HG02759 (cell line): ENCODE data around the gene S100A14.
"Not testable (repeated sequence)": the region's sequence is repeated elsewhere in the genome, so short reads cannot be mapped to it uniquely, and the experiment has no call there.

Experiments
- ATAC-seq: cut with Tn5 transposase; IDR thresholded peaks from one replicate; pipeline ENCODE4 v1.9.1; 2021; ENCODE audit warnings: mild to moderate bottlenecking, moderate library complexity; ENCODE audit not compliant: unreplicated experiment

The S100A14 gene

DNA sequence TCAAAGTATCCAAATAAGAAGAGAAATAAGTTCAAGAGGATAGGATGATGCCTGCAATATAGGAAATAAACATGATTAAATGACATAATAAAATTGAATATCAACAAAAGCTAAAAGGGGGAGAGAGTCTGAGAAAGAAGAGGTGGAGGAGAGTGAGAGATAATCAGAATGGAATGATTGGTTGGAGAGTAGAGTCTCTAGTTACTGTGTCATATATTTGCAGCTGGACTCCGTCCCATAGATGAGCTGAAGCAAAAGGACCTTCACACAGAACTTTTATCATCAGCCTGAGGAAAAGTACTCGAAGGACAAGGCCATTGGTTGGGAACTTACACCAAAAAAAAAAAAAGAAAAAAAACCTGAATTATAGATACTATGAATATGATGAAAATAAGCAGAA is 27.6 kb downstream of the S100A14 start:
- no peak for ATAC-seq

DNA sequence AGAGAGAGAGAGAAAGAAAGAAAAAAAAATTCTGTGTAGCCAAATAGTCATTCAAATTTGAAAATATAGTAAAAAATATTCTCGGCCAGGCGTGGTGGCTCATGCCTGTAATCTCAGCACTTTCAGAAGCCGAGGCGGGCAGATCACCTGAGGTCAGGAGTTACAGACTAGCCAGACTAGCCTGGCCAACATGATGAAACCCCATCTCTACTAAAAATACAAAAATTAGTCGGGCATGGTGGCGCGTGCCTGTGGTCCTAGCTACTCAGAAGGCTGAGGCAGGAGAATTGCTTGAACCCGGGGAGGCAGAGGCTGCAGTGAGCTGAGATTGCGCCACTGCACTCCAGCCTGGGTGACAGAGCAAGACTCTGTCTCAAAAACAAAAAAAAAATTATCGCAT is 28.1 kb downstream of the S100A14 start:
- ATAC-seq: not testable (repeated sequence)

DNA sequence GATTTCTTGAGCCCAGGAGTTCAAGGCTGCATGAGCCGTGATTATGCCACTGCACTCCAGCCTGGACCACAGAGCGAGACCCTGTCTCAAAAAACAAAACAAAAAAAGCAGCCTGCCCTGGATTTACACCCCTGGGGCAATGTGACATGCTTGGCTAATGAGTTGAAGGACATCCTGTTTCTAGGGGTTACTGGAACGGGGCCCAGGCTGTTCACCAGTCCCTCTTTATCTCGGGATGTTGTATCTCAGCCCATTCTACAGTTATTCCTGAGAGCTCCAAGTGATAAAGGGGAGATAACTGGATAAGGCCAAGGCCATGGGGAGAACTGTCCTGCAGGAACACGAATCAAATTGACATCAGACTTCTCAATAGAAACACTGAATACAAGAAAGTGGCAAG is 28.8 kb downstream of the S100A14 start:
- ATAC-seq: no peak

DNA sequence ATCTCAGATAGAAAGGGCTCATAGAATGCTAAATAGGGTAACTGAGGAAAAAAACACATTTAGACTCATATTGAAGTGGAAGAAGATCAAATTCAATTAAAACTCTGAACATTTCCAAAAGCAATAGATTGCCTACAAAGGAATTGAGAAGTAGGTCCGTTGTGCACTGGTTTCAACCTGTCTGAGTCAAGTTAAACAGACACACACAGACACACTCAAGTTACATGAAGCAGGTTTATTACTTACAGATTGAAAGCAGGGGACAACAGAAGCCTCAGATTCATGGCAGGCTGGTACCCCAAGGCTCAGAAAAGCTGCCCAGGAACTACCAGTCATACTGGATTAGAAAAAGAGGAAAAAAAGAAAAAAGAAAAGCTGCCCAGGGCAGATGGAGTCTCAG is 29.8 kb downstream of the S100A14 start:
- no peak for ATAC-seq

DNA sequence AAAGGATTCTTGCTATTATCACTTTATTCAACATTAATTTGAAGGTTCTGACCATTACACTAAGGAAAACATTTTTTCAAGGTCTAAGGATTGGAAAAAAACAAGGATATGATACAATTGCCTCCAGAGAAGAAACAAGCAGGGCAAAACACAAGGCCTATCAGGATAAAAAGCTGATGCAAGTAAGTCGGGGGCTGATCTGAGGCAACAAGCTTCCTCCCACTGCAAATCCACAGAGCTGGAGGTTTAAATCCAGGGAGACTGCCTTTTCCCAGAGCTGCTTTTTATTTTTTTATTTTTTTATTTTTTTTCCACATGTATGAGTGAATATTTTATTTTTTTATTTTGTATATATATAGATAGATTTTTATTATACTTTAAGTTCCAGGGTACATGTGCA is 31.1 kb downstream of the S100A14 start:
- no peak for ATAC-seq

DNA sequence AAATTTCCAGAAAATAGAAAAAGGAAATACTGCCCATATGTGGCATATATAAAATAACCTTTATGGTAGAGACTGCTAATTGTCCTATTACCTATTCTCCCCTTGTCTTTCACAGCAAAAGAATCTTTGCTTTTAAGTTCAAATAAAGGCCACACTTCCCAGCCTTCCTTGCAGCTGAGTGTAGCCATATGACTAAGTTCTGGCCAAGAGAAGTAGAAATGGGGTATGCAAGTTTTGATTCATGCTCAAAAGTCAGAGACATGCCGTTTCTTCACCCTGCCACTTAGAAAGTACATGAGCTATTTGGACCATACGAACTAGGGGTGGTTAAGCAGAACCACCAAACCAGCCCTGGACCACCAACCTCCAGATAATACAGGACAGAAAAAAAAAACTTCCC is 32.1 kb downstream of the S100A14 start:
- no peak for ATAC-seq

DNA sequence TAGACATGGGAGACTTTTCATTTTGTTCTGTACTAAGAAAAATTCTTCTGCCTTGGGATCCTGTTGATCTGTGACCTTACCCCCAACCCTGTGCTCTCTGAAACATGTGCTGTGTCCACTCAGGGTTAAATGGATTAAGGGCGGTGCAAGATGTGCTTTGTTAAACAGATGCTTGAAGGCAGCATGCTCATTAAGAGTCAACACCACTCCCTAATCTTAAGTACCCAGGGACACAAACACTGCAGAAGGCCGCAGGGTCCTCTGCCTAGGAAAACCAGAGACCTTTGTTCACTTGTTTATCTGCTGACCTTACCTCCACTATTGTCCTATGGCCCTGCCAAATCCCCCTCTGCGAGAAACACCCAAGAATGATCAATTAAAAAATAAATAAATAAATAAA is 32.6 kb downstream of the S100A14 start:
- ATAC-seq: not testable (repeated sequence)

DNA sequence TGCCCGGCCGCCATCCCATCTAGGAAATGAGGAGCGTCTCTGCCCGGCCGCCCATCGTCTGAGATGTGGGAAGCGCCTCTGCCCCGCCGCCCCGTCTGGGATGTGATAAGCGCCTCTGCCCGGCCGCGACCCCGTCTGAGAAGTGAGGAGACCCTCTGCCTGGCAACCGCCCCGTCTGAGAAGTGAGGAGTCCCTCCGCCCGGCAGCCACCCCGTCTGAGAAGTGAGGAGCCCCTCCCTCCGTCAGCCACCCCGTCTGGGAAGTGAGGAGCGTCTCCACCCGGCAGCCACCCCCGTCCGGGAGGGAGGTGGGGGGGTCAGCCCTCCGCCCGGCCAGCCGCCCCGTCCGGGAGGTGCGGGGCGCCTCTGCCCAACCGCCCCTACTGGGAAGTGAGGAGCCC is 33.3 kb downstream of the S100A14 start:
- ATAC-seq: not testable (repeated sequence)

DNA sequence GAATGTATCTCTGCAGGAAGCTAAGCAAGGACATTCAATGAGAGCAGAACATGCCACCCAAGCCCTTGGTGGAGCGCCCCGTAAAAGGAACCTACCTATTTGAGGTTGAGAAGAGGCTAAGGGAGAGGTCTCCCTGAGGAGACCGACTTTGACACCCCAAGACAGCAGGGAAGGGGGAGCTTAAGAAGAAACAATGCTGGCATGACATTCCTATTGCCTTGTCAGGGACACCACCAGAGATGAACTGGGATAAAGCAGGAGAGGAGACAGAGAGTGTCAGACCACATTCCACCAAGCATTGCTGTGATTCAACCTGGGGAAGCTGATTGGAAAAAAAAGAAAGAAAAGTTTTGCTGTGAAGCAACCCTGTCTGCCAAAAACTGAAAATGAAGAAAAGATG is 37.2 kb downstream of the S100A14 start:
- ATAC-seq: no peak

DNA sequence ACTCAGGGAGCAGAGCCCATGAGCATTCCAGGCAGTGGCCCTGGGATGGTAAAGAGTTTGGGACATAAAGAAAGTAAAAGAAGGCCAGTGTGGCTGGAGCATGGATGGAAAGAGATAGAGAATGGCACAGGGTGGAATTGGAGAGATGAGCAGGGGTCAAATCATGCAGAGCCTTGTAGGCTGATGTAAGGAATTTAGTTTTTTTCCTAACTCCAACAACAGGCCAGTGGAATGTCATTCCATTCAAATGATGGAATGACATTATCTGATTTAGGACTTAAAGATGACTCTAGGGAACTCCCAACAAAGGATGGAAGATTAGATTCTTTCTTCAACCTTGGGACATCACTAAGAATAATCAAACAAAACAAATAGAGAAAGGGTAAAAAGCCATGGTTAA is 37.6 kb downstream of the S100A14 start:
- no peak for ATAC-seq

DNA sequence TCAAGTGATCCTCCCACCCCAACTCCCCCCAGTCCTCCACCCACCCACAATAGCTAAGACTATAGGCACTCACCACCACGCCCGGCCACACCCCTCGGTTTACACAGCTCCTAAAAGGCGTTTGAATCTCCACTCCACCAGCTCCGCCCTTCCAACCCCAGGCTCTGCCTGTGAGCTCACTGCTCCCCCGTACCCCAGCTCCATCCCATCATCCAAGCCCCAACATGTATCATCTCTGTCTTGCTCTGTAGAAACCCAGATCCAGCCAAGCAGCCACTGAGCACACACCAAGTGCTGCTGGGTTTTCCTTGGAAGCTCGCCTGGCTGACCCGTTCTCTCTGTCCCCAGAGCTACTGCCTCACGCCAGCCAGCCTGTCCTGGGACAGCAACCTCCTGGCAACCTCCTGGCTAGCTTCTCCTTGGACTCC is 38.5 kb downstream of the S100A14 start:
- no peak for ATAC-seq

DNA sequence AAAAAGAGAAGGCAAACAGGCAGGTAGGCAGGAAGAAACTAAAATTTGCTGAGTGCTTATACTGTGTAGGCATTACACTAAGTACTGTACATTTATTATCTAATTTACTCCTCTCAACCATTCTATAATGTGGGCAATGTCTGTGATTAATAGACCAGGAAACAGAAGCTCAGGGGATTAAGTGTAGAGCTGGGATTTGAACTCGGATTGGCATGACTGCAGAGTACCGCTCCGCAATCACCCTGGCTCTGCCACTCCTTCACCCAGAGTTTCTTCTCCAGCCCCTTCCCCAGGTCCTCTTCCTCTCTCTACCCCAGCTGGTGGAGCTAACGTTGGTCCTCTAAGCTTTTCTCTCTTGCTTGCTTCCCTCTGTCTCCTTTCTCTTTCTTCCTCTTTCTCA is 39.0 kb downstream of the S100A14 start:
- no peak for ATAC-seq

DNA sequence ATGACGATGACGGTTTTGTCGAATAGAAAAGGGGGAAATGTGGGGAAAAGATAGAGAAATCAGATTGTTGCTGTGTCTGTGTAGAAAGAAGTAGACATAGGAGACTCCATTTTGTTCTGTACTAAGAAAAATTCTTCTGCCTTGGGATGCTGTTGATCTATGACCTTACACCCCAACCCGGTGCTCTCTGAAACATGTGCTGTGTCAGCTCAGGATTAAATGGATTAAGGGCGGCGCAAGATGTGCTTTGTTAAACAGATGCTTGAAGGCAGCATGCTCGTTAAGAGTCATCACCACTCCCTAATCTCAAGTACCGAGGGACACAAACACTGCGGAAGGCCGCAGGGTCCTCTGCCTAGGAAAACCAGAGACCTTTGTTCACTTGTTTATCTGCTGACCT is 40.6 kb downstream of the S100A14 start:
- ATAC-seq: not testable (repeated sequence)

DNA sequence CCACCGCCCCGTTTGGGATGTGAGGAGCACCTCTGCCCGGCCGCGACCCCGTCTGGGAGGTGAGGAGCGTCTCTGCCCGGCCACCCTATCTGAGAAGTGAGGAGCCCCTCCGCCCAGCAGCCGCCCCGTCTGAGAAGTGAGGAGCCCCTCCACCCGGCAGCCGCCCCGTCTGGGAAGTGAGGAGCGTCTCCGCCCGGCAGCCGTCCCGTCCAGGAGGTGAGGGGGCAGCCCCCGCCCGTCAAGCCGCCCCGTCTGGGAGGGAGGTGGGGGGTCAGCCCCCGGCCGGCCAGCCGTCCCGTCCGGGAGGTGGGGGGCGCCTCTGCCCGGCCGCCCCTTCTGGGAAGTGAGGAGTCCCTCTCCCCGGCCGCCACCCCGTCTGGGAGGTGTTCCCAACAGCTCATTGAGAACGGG is 41.0 kb downstream of the S100A14 start:
- ATAC-seq: not testable (repeated sequence)

DNA sequence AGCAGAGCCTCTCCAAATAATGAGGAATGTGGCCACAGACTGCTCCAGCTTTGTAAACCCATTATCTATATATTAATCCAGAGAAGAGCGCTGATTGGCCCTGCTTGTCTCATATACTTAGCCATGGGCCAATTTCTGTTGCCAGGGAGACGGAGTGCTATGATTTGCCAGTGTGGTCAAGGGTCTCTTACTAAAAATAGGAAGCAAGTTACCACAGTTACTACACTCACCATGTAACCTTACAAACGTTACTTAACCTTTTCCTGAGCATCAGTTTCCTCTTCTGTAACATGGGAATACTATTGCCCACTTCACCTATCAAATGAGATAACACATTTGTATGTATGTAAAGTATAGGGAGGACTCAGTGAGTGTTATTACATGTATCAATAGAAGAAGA is 42.8 kb downstream of the S100A14 start:
- ATAC-seq: no peak

DNA sequence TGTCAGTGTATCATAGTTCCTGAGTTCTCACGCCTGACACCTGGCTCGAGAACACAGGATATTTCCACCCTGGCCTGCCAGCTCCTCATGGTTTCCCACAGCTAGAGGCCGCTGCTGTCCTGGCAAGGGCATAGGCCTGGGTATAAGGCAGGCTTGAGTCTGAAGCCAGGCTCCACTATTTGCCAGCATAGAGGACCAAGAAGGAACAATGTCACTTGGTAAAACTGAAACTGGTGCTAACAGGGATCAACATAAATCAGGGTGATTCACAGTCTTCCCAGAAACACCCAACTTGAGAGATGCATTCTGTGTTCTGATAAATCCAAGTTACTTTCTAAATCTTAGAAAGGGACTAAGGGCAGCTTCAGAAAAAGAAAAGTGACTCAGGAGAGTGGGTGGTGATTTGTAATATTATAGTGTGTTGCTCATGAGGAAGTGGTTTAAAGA is 43.5 kb downstream of the S100A14 start:
- peak; percentile 59 for ATAC-seq

DNA sequence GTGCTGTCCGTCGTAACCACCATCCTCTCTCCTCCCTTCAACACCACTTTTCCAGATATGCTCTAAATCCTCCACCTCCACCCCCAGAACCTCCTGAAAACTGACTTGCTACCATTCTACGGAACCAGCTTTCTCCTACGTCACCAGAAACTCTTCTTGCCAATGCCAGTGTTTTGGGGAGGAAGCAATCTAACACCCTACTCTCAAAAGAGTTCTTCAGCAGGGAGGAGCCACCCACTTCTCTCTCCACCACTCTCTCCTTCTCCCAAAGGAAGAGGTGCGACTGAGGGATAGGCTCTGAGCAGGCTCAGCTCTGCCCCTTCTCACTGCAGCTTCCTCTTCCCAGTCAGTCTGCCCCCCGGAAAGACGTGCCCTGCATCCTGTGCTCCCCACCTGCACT is 44.4 kb downstream of the S100A14 start:
- no peak for ATAC-seq

DNA sequence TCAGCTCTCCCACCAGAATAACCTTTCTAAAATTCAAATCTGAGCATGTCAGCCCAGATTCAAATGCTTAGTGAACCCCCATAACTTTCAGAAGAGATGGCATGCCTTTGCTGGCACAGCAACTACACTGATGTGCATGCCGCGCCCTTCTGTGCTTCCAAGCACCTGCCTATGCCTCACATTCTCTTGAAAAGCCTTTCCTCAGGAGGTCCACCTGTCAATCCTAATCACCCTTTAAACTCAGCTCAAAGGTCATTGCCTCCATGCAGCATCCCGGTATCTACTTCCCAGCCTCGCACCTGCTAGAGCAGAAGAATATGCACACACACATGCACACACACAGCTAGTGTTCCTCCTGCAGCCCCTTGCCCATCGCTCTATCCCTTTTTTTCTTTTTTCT is 45.3 kb downstream of the S100A14 start:
- ATAC-seq: no peak

DNA sequence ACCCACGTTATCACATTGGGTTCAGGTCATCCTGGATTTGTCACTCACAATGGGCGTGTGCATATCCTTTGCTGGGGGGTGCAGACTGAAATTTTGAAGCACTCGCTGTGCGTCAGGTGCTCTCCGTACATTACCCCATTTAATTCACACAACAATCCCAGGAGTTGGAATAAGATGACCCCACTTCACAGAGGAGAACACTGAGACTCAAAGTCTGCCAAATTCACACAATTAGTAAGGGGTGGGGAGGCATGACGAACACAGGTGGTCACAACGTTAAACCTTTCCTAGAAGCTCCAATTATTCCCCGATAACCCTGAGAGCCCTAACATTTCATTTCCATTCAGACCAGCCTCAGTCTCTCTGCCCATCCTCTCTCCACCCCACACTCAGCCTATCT is 46.7 kb downstream of the S100A14 start:
- ATAC-seq: no peak

DNA sequence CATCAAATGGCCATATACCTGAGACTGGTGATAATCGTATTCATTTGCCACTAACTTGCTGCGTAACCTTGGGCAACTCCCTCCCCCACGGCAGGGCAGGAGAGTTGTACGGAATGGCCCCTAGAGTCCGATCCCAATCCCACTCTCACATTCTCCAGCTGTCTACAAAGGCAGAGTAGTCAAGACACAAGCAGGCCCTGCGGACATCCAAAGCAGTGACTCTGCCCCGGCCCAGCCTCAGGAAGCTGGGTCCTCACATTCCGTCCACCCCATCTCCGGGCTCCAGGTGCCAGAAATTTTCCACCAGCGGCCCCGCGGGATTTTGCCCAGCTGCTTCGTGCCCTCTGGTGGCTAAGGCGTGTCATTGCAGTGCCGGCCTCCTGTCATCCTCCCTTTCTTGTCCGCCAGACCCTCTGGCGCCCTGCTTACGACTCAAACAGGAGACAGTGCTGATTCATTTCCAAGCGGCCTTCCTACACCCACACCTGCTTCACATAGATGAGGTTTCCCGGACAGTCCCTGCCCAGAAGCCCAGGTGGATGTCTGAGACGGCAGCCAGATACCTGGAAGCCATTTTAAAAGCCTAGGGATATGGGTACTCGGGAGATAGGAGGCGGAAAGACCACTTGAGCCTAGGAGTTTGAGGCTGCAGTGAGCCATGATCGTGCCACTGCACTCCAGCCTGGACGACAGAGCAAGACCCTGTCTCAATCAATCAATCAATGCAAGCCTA is 47.6 kb downstream of the S100A14 start:
- ATAC-seq: no peak

DNA sequence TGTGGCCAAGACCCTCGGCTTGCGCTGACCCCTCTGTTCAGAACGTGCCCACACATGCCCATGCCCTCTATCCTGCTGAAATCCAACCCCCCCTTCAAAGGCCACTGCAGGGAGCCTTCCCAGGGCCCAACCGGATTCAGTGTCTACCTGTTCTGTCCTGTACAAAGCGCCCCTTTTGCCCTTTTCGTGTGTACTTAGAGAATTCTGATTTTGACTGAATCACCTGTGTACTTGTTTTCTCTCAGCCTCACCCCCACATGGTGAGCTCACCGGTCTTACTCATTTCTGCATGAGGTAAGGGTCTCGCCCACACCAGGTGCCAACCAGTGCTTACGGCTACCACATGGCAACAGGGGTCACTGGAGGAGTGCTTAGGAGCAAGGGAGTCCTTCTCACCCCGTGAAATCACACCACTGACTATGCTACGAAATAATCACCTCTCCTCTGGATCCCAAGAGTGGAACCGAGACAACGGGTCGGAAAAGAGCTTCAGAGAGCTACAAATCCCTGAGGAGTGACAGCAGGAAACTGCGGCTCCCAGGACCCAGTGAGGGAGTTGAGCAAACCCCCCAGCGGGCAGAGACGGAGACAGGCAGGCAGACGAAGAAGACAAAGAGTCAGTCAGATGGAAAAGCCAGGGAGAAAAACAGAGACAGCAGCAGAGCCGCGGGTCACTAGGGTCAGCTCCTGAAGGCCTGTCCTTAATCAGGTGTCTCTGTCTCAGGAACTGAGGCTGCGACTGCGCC is 48.3 kb downstream of the S100A14 start:
- no peak for ATAC-seq
